HG02678 (cell line): ENCODE results near the gene PLXNA4.

Source experiments
- ATAC-seq: cut with Tn5 transposase; IDR thresholded peaks from one replicate; pipeline ENCODE4 v1.9.1; 2021; ENCODE audit warnings: mild to moderate bottlenecking, moderate library complexity; ENCODE audit not compliant: unreplicated experiment

PLXNA4 gene

GRCh38 chr7:132286836-132287235 lies 289.4 kb downstream of the PLXNA4 start:
- no peak for ATAC-seq

DNA sequence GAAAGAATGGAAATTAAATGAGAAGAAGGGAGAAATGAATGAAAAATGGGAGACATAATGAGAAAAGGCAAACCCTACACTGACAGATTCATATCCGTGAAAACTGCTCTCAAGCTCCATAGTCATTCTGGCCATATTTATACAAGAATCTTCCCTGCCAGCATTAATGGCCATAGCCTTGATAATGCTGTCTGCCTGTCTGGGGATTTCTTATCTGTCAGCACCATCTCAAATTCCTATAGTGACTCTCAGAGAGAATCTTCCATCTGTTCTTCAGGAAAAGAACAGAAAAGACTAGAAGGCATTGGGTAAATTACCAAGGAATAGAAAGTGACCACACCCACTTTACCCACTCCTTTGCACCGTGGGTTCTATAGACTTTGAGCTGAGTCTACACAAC lies 295.9 kb downstream of the PLXNA4 start:
- no peak for ATAC-seq

DNA sequence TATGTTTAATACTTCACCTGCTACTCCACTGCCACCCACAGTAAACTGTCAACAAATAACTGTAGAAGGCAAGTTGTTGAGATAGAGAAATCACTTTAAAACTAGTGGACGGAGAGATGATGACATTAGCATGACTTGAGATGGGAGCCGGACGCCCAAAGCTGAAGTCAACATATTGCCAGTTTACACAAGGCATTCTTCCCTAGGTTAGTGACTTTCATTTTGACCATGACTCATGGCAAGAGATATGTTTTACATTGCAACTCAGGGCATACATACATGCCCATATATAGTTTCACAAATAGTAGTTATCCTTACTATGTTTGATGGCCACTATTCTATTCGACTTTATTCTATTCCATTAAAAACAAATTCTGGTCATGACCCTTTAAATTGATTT lies 296.6 kb downstream of the PLXNA4 start:
- ATAC-seq = no peak

GRCh38 chr7:132276976-132277725 lies 299.1 kb downstream of the PLXNA4 start:
- ATAC-seq = no peak

DNA sequence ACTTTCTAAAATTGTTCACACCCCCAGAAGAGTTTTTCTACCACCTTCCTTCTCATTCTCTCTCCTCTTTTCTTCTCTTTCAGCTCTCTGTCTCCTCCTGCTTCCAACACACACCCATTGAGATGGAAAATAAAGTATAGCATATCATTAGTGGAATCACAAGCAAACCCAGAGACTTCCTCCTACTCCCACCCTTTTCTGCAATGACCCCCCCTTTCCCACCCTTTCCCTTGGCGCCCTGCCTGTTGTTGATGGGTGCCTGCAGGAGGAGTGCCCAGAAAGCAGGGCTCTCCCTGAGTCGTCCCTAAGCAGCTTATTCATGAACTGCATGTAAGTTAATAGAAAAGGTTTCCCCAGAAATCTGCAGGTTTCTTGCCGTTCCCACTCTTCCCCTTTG lies 300.0 kb downstream of the PLXNA4 start:
- no peak for ATAC-seq

- ATAC-seq = no peak
These were observed 300.6 kb downstream of the PLXNA4 start for GRCh38 chr7:132275416-132276233.

GRCh38 chr7:132272763-132273371 lies 303.4 kb downstream of the PLXNA4 start:
- no peak for ATAC-seq

GRCh38 chr7:132270517-132270916 lies 305.8 kb downstream of the PLXNA4 start:
- ATAC-seq = no peak

- no peak for ATAC-seq
These were observed 306.6 kb downstream of the PLXNA4 start for GRCh38 chr7:132269718-132270117.

DNA sequence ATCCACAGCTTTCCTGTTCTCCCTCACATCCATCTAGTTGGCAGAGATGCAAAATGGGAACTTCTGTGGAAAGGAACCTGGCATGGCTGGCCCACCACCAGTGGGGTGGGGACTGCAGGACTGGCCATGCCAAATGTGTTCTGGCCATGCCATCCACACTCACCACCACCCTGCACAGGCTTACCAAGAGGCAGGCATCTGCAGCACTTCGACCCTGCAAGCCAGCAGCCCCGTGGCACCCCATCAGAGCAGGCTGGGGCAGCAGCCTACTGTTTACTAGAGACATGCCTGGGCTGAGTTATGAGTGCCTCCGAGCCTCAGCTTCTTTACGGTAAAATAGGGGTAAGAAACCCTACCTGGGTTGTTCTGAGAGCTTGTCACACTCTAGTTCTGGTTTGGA lies 313.1 kb downstream of the PLXNA4 start:
- ATAC-seq = no peak

GRCh38 chr7:132262160-132262470 lies 314.2 kb downstream of the PLXNA4 start:
- ATAC-seq = no peak

- no peak for ATAC-seq
These were observed 314.7 kb downstream of the PLXNA4 start for GRCh38 chr7:132261327-132262159.

- ATAC-seq = no peak
These were observed 318.0 kb downstream of the PLXNA4 start for GRCh38 chr7:132258231-132258630.

DNA sequence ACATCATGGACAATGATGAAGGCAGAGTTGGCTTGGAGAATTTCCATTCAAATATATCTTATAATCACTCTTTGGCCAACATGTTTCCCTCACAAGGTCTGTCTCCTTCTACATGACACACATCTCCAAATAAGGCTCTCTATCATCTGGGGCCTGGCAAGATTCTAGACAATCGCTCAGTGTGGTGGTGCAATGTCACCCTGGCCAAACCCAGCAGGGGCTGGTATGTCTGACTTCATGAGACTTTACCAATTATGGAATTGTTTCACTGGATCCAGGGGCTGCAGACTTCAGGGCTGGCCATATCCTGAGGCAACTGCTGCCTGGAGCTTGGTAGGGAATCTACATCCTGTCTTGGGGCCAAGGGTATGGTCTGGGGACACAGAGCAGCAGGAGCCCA lies 319.0 kb downstream of the PLXNA4 start:
- no peak for ATAC-seq

DNA sequence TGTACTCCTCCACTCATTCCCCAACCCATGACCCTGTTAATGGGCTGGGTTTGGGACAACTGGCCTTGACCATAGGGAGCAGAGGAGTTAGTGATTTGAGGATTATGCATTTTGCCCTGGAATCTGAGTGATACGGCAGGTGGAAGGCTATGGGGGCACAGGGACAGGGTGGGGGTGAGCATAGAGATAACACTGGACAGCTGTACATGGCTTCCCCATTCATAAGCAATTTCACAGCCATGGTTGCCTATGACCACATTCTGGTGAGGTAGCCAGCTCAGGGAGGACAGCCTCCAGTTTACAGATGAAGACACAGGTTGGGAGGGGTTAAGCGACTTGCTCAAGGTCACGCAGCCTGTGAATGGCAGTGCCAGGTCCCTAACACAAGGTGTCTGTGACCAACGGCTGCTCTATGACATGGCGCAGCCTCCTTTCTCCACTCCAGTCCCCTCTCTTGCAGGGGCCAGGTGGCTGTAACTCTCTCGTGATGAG lies 319.5 kb downstream of the PLXNA4 start:
- ATAC-seq = no peak

DNA sequence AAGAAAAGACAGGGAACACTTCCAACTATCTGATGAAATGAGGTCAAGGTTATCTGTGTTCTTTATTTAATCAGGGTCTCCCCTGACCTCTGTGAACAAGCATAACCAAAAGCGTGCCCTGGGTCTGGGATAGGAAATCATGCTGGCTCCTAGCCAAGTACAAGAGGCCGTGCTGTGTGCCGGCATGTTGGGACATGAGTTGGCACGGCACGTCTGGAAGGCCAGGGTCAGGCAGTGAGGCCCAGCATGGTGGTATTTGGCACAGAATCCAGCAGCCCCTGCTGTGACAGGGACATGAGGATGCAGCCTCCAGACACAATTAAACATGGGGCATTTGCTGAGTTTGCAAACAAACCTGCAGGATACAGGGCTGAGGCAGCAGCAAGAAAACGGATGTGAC lies 320.4 kb downstream of the PLXNA4 start:
- no peak for ATAC-seq

GRCh38 chr7:132255115-132255797 lies 321.0 kb downstream of the PLXNA4 start:
- no peak for ATAC-seq

DNA sequence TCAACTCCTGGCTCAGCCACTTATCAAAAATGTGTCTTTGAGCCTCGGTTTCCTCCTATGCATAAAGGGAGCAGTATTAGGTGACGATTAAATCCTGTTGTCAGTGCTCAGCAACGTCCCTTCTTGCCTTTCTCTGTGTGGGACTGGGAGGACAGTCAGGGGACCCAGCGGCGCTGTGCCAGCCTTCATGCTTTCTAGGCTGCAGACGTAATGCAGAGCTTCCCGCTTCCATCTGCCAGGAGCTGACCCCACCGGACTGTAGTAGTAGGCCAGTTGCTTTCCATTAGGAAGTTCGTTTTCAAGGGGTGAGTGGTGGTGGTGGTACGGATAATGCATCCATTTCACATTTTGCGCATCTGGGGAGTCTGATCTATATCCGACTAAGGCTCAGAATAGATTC lies 321.8 kb downstream of the PLXNA4 start:
- ATAC-seq = no peak

DNA sequence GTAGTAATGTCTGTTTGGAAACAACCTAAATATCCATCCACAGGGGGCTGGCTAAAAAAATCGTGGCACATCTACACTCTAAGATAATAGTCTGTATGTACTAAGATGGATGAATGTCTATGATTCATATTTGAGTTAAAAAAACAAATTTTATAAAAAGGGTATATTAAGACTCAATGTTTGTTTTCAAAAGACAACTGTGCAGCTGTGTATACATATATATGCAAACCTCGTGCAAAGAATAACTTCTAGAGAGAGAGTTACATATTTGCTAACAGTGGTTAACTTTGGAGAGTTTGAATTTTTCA lies 323.5 kb downstream of the PLXNA4 start:
- no peak for ATAC-seq

DNA sequence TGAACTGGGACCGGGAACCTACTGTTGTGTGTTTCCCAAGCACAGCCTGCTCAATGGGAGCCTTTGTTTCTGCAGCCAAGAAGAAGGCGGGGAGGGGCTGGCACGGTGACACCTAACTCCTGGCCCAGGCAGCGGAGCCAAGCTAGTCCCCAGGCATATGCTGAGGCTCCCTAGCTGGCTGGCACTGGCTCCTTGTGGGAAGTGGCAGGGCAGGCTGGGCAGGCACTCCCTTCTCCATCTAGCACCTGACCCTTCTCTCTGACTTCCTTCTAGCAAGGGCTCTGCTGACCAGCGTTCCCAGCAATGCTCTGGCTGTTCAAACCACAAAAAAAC lies 325.0 kb downstream of the PLXNA4 start:
- no peak for ATAC-seq
